ENCODE measurements around the gene TPK1.

DNA sequence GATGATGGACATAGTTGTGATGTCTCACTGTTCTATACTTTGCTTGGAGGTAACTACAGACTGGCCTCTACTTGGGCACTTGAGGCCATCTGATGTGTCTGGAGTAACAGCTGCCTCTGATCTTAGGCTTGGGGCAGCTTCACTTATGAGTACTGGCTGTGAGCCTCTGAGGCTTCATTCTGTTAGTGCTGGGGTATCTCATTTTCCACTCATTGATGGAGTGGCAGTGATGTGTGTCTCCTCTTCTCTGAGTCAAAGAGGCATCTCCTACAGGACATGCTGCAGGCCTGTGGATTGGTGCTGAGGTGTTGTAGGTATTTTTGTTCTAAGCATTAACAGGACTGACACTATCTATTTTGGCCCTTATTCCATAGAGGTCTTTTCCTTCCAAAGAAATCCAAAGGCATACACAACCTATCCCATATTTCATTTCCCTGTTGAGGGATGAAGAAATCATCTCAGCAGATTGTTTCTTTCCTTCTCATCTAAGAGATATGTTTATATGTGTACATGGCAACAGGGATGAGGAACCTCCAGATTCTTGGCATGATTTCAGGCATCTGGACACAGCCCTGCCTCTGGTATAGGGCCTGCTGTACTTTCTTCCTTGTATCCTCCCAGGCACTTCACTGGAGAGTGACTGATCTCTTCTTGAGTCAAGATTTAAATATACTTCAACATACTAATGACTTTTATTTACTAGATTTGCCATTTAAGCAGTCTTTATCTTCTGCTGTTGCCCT is 366.7 kb downstream of the TPK1 start:
- TF ChIP-seq, protein P1, sequence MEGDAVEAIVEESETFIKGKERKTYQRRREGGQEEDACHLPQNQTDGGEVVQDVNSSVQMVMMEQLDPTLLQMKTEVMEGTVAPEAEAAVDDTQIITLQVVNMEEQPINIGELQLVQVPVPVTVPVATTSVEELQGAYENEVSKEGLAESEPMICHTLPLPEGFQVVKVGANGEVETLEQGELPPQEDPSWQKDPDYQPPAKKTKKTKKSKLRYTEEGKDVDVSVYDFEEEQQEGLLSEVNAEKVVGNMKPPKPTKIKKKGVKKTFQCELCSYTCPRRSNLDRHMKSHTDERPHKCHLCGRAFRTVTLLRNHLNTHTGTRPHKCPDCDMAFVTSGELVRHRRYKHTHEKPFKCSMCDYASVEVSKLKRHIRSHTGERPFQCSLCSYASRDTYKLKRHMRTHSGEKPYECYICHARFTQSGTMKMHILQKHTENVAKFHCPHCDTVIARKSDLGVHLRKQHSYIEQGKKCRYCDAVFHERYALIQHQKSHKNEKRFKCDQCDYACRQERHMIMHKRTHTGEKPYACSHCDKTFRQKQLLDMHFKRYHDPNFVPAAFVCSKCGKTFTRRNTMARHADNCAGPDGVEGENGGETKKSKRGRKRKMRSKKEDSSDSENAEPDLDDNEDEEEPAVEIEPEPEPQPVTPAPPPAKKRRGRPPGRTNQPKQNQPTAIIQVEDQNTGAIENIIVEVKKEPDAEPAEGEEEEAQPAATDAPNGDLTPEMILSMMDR (IDR thresholded peaks at IDR 0.05; ENCODE audit: low read depth, low read length) = no peak
- TF ChIP-seq POLR2A (IDR thresholded peaks at IDR 0.05; ENCODE audit: extremely low read depth, insufficient read length) = no peak
- TF ChIP-seq, protein P2, sequence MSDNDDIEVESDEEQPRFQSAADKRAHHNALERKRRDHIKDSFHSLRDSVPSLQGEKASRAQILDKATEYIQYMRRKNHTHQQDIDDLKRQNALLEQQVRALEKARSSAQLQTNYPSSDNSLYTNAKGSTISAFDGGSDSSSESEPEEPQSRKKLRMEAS (IDR thresholded peaks at IDR 0.05; ENCODE audit: low read depth, low read length) = no peak

Measured in NB4 (cell line).